ENCODE measurements around the gene PRKCE. TPM values are rescaled to one million over a fixed set of nuclear protein-coding genes. Genes with fewer than 3 reads are reported as not detected.

PRKCE gene
- total and polyA plus RNA-seq, 2 experiments from 2014 or later: 13.2 to 19.2 TPM

DNA sequence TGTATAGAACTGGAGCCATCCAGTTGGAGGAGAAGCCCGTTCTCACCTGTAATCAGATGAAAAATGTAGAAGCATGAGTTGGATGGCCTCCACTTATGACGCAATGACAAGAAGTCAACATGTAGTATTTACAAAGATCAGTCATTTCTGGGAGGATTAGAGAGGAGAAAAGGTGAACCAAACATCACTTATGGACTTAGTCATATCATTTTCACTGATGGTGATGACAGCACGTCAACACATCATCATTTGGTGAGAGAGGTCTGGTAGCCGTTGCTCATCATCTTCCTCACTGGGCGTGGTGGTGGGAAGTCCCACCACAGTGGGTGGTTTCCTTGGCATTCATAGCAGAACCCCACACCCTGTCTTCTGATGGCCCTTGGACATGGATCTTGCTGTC is 381.5 kb downstream of the PRKCE start:
- no peaks in the 10 kb centered on the region for H3K27me3 ChIP-seq
- TF ChIP-seq, protein P1, sequence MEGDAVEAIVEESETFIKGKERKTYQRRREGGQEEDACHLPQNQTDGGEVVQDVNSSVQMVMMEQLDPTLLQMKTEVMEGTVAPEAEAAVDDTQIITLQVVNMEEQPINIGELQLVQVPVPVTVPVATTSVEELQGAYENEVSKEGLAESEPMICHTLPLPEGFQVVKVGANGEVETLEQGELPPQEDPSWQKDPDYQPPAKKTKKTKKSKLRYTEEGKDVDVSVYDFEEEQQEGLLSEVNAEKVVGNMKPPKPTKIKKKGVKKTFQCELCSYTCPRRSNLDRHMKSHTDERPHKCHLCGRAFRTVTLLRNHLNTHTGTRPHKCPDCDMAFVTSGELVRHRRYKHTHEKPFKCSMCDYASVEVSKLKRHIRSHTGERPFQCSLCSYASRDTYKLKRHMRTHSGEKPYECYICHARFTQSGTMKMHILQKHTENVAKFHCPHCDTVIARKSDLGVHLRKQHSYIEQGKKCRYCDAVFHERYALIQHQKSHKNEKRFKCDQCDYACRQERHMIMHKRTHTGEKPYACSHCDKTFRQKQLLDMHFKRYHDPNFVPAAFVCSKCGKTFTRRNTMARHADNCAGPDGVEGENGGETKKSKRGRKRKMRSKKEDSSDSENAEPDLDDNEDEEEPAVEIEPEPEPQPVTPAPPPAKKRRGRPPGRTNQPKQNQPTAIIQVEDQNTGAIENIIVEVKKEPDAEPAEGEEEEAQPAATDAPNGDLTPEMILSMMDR (IDR thresholded peaks at IDR 0.05; ENCODE audit: low read depth, low read length): no peak

DNA sequence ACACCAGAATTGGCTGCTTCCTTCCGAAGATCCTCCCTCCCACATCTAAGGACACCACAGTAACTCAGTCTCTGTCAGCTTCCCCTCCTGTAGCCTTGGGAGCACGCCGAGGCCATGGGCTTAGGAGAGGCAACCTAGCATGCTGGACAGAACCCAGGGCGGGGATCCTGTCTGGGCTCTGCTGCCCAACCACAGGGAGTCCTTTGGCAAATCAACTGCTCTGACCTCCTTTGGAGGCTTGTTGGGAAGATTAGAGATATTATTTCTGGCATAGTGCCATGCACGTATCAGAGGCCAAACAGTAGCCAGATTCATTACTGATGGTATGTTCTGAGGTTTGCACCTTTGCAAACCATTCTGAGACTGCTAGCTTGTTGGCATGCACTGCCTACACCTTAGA is 383.1 kb downstream of the PRKCE start:
- DNase-seq (ENCODE audit: low read depth in 1 of 2, low spot score in 1 of 2): peak in 1 of 2 donors; percentile 63
- Histone ChIP-seq H3K4me1 (ENCODE audit: low read depth) (no peaks in the 10 kb centered on the region), H3K36me3 (no peaks in the 10 kb centered on the region), H3K4me3 (no peak overlapping the region), H3K9me3 (ENCODE audit: low read depth) (no peaks in the 10 kb centered on the region), H3K27me3 (no peaks in the 10 kb centered on the region), H3K27ac (no peak overlapping the region)
- TF ChIP-seq, protein P1 (IDR thresholded peaks at IDR 0.05; ENCODE audit: low read depth, low read length): no peak

More for the DNA sequence above, 381.5 kb downstream of the PRKCE start:
- Histone ChIP-seq H3K27ac (no peak overlapping the region), H3K36me3 (no peaks in the 10 kb centered on the region), H3K4me3 (no peak overlapping the region), H3K4me1 (ENCODE audit: low read depth) (no peaks in the 10 kb centered on the region), H3K9me3 (ENCODE audit: low read depth) (no peaks in the 10 kb centered on the region)
- DNase-seq (ENCODE audit: low read depth in 1 of 2, low spot score in 1 of 2): no peak

DNA sequence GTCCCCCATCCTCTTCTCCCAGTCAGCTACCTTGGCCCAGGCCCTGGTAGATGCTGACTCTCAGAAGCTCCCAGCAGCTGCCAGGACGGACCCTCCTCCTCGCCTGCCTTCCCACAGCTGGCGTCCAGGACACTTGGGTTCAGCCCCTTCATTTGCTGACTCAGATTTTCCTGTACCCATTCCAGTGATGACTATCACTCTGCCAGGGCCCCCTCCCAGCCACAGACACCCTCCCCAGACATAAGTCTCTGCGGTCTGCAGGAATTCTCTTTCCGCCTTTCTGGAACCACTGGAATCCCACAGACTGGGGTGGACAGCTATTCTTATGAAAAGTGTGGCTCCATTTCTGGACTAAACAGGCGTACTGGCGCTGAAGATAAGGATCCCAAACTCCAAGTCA is 385.5 kb downstream of the PRKCE start:
- Histone ChIP-seq H3K4me3 (no peak overlapping the region), H3K9me3 (ENCODE audit: low read depth) (no peaks in the 10 kb centered on the region), H3K36me3 (no peaks in the 10 kb centered on the region), H3K27ac (no peak overlapping the region), H3K27me3 (no peaks in the 10 kb centered on the region), H3K4me1 (ENCODE audit: low read depth) (no peaks in the 10 kb centered on the region)
- peak in 1 of 2 donors; percentile 81 for DNase-seq (ENCODE audit: low read depth in 1 of 2, low spot score in 1 of 2)
- TF ChIP-seq, protein P1 (IDR thresholded peaks at IDR 0.05; ENCODE audit: low read depth, low read length): no peak

DNA sequence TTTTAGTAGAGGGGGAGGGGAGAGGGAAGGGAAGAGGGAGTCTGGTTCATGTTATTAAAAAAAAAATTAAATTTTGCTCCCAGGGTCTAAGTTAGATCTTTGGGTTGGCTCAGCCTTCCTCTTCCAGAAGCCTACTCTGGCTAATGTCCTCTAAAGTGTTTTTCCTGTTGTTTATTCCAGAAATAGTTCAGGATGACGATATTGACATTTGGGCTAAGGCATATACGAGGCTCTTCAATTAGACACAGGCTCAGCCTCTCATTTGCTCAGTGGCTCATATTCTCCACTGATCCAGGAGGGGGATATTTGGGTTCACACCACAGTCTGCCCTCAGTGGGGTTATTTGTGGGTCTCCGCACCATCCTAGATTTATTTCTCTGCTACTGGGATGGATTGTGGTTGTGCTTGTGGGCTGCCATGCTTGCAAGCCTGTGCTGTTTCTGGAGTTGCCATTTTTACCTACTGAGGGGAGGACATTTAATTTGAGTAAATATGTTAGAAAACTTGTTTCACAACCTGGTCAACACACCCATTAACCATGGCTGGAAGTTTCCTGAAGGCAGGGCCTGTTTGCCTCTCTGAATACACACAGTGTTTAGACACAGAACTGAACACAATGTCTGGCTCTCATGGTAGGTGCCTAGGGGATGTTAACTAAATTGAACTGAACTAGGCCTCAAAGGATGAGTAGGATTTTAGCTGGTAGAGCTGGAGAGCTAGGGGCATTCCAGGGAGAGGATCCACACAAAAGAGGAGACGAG is 388.2 kb downstream of the PRKCE start:
- H3K36me3 ChIP-seq: no peaks in the 10 kb centered on the region
- H3K27me3 ChIP-seq: no peaks in the 10 kb centered on the region
- H3K9me3 ChIP-seq (ENCODE audit: low read depth): no peaks in the 10 kb centered on the region
- TF ChIP-seq, protein P1 (IDR thresholded peaks at IDR 0.05; ENCODE audit: low read depth, low read length): no peak
- H3K4me3 ChIP-seq: no peak overlapping the region
- DNase-seq (ENCODE audit: low read depth in 1 of 2, low spot score in 1 of 2): no peak
- no peak overlapping the region for H3K27ac ChIP-seq
- H3K4me1 ChIP-seq (ENCODE audit: low read depth): no peaks in the 10 kb centered on the region

- Histone ChIP-seq H3K27ac (no peak overlapping the region), H3K4me1 (ENCODE audit: low read depth) (no peaks in the 10 kb centered on the region), H3K36me3 (no peaks in the 10 kb centered on the region), H3K9me3 (ENCODE audit: low read depth) (no peaks in the 10 kb centered on the region), H3K27me3 (no peaks in the 10 kb centered on the region), H3K4me3 (no peak overlapping the region)
- no peak for DNase-seq (ENCODE audit: low read depth in 1 of 2, low spot score in 1 of 2)
- TF ChIP-seq, protein P1 (IDR thresholded peaks at IDR 0.05; ENCODE audit: low read depth, low read length): no peak
These were observed 389.2 kb downstream of the PRKCE start for GRCh38 chr2:46040563-46041155.
